ENCODE results near the gene ATM. TPM values are rescaled to one million over a fixed set of nuclear protein-coding genes. Genes with fewer than 3 reads are reported as not detected.
"Not testable (repeated sequence)": the region's sequence is repeated elsewhere in the genome, so short reads cannot be mapped to it uniquely, and the experiment has no call there.

The ATM gene
- polyA plus RNA-seq, 3 donors: 58.8 to 94.9 (median 82.1) TPM

GRCh38 chr11:108417551-108417950 lies 194.7 kb downstream of the ATM start:
- DNase-seq (ENCODE audit: extremely low read depth in 1 of 11, low read depth in 9 of 11, low spot score in 4 of 11): not testable (repeated sequence)

Other genes starting within 250 kb of the ATM start
- gene CUL5, start 214.2 kb upstream of the ATM start, polyA plus RNA-seq (ENCODE audit: insufficient read length in 3 of 3): 10 to 100 TPM; 39.5 to 51.6 (median 47.5) TPM
- gene ACAT1, start 101.5 kb upstream of the ATM start, polyA plus RNA-seq (ENCODE audit: insufficient read length in 3 of 3): 100 to 1,000 TPM in 1 of 3 donors, 10 to 100 TPM in 2; 94.6 to 113 (median 97.9) TPM
- 10 to 100 TPM; 15.2 to 19.1 (median 18.6) TPM for gene NPAT, start 429 bp upstream of the ATM start, polyA plus RNA-seq (ENCODE audit: insufficient read length in 3 of 3)
- 1 to 10 TPM; 2.1 to 3.5 (median 2.7) TPM for gene C11orf65, start 244.5 kb downstream of the ATM start, polyA plus RNA-seq (ENCODE audit: insufficient read length in 3 of 3)

Data from renal cortex interstitium (tissue), 11 donors.